Measurements from ENCODE around the gene HIRIP3.
A peak's percentile ranks its signal among the peaks of the same experiment; 100 is the strongest.
"Not testable (repeated sequence)": the region's sequence is repeated elsewhere in the genome, so short reads cannot be mapped to it uniquely, and the experiment has no call there.

HIRIP3 gene

GRCh38 chr16:30016555-30017276 lies 21.3 kb upstream of the HIRIP3 start:
- no peak for DNase-seq (ENCODE audit: low spot score)

- not testable (repeated sequence) for DNase-seq (ENCODE audit: low spot score)
Measured at GRCh38 chr16:30015450-30015849, 20.0 kb upstream of the HIRIP3 start.

GRCh38 chr16:30012598-30012997 lies 17.2 kb upstream of the HIRIP3 start:
- not testable (repeated sequence) for DNase-seq (ENCODE audit: low spot score)

GRCh38 chr16:30011714-30012504 lies 16.5 kb upstream of the HIRIP3 start:
- no peak for DNase-seq (ENCODE audit: low spot score)

GRCh38 chr16:30010844-30011713 lies 15.7 kb upstream of the HIRIP3 start, which contains the start of gene DOC2A:
Gene DOC2A, minus strand, starts transcription at chr16:30011027. Its CDS starts 805 bp downstream, at chr16:30010222.
- no peak for DNase-seq (ENCODE audit: low spot score)

- DNase-seq (ENCODE audit: low spot score): no peak
Measured at GRCh38 chr16:30009990-30010843, 14.8 kb upstream of the HIRIP3 start.

GRCh38 chr16:30009085-30009862 lies 13.9 kb upstream of the HIRIP3 start:
- DNase-seq (ENCODE audit: low spot score): no peak

GRCh38 chr16:30007378-30007895 lies 12.0 kb upstream of the HIRIP3 start:
- DNase-seq (ENCODE audit: low spot score): no peak

- no peak for DNase-seq (ENCODE audit: low spot score)
Measured at GRCh38 chr16:30006659-30007377, 11.4 kb upstream of the HIRIP3 start.

GRCh38 chr16:30006095-30006473 lies 10.7 kb upstream of the HIRIP3 start:
- DNase-seq (ENCODE audit: low spot score): no peak

GRCh38 chr16:30005341-30006094 lies 10.1 kb upstream of the HIRIP3 start:
- peak; percentile 84 for DNase-seq (ENCODE audit: low spot score)

GRCh38 chr16:30004811-30005242 lies 9.4 kb upstream of the HIRIP3 start:
- DNase-seq (ENCODE audit: low spot score): no peak

- no peak for DNase-seq (ENCODE audit: low spot score)
Measured at GRCh38 chr16:30004424-30004776, 9.0 kb upstream of the HIRIP3 start.

GRCh38 chr16:30003670-30004423 lies 8.4 kb upstream of the HIRIP3 start:
- no peak for DNase-seq (ENCODE audit: low spot score)

- no peak for DNase-seq (ENCODE audit: low spot score)
Measured at GRCh38 chr16:30002614-30003346, 7.4 kb upstream of the HIRIP3 start.

- no peak for DNase-seq (ENCODE audit: low spot score)
Measured at GRCh38 chr16:30000735-30001631, 5.6 kb upstream of the HIRIP3 start.

All from AG20443 (cell line).